GM23338 (cell line): ENCODE results near the gene DUSP5. TPM values are rescaled to one million over a fixed set of nuclear protein-coding genes. Genes with fewer than 3 reads are reported as not detected.

Experiments
- ATAC-seq: fragments of 200-7000 bp; cut with Tn5 transposase; 3 replicates; pipeline ENCODE4 v1.9.1; 2020
- DNase-seq: peaks from one replicate; pipeline ENCODE4 v3.0.0-alpha.2; 2015; ENCODE audit warnings: low spot score
- H2AFZ ChIP-seq: fragments of 200-600 bp; sonication (generic); 2 replicates; pipeline ENCODE4 v1.8.0; 2016; ENCODE audit warnings: antibody characterized with exemption, mild to moderate bottlenecking, moderate library complexity
- H3F3A ChIP-seq: fragments of 200-600 bp; sonication (generic); replicated peaks from 2 replicates; pipeline ENCODE4 v1.8.0; 2017; ENCODE audit warnings: antibody characterized with exemption, mixed run types, low read depth
- H3K27ac ChIP-seq: fragments of 200-600 bp; sonication (generic); 2 replicates; pipeline ENCODE4 v1.6.1; 2016; ENCODE audit warnings: low read depth
- H3K27me3 ChIP-seq: fragments of 200-600 bp; sonication (generic); 2 replicates; pipeline ENCODE4 v1.8.0; 2016; ENCODE audit warnings: mild to moderate bottlenecking, mixed run types, moderate library complexity; ENCODE audit not compliant: insufficient read depth
- H3K36me3 ChIP-seq: fragments of 200-600 bp; sonication (generic); 2 replicates; pipeline ENCODE4 v1.8.0; 2016; ENCODE audit warnings: mild to moderate bottlenecking; ENCODE audit not compliant: insufficient read depth
- H3K4me1 ChIP-seq: fragments of 200-600 bp; sonication (generic); 2 replicates; pipeline ENCODE4 v1.8.0; 2016; ENCODE audit warnings: mild to moderate bottlenecking, moderate library complexity; ENCODE audit not compliant: insufficient read depth
- H3K4me2 ChIP-seq: fragments of 200-600 bp; sonication (generic); 2 replicates; pipeline ENCODE4 v1.7.1; 2017; ENCODE audit warnings: mixed run types
- H3K4me3 ChIP-seq: fragments of 200-600 bp; sonication (generic); 2 replicates; pipeline ENCODE4 v1.6.1; 2016; ENCODE audit warnings: mixed run types
- H3K79me2 ChIP-seq: fragments of 200-600 bp; sonication (generic); replicated peaks from 2 replicates; pipeline ENCODE4 v1.8.0; 2017; ENCODE audit warnings: mild to moderate bottlenecking; ENCODE audit not compliant: insufficient read depth
- H3K9me2 ChIP-seq: fragments of 200-600 bp; sonication (generic); 2 replicates; pipeline ENCODE4 v1.8.0; 2017; ENCODE audit not compliant: insufficient read depth
- H4K20me1 ChIP-seq: fragments of 200-600 bp; sonication (generic); replicated peaks from 2 replicates; pipeline ENCODE4 v1.8.0; 2017; ENCODE audit warnings: mild to moderate bottlenecking; ENCODE audit not compliant: insufficient read depth
- H3K27ac Mint-ChIP-seq: 2 replicates; pipeline ENCODE4 v1.8.0; 2020; ENCODE audit warnings: inconsistent platforms, mild to moderate bottlenecking, moderate library complexity, mixed read lengths
- H3K27me3 Mint-ChIP-seq: 3 replicates; pipeline ENCODE4 v1.8.0; 2022; ENCODE audit warnings: low read depth, mild to moderate bottlenecking, moderate library complexity, mixed read lengths, inconsistent platforms; ENCODE audit not compliant: insufficient read depth, poor library complexity
- H3K36me3 Mint-ChIP-seq: 3 replicates; pipeline ENCODE4 v1.8.0; 2021; ENCODE audit warnings: low read depth, mild to moderate bottlenecking, inconsistent platforms, moderate library complexity, mixed read lengths
- H3K4me1 Mint-ChIP-seq: 3 replicates; pipeline ENCODE4 v1.8.0; 2020; ENCODE audit warnings: mild to moderate bottlenecking, inconsistent platforms, mixed read lengths
- H3K4me3 Mint-ChIP-seq: 3 replicates; pipeline ENCODE4 v1.8.0; 2021; ENCODE audit warnings: moderate library complexity, mild to moderate bottlenecking, inconsistent platforms, mixed read lengths
- H3K9me3 Mint-ChIP-seq: 3 replicates; pipeline ENCODE4 v1.8.0; 2020; ENCODE audit warnings: moderate library complexity, mild to moderate bottlenecking, inconsistent platforms, mixed read lengths
- CREB1 ChIP-seq: fragments of 250-450 bp; sonication (Bioruptor Pico); IDR thresholded peaks from 2 replicates; pipeline ENCODE4 v1.5.0; 2020; ENCODE audit warnings: low read depth, mild to moderate bottlenecking, moderate library complexity
- EZH2phosphoT487 ChIP-seq: fragments of 200-600 bp; sonication (generic); IDR thresholded peaks from one replicate; pipeline ENCODE4 v1.8.1; 2018; ENCODE audit warnings: antibody characterized with exemption; ENCODE audit not compliant: unreplicated experiment
- POLR2AphosphoS5 ChIP-seq: IDR thresholded peaks from 2 replicates; pipeline ENCODE4 v1.6.1; 2016; ENCODE audit warnings: antibody characterized with exemption, low read depth
- REST ChIP-seq: IDR thresholded peaks from one replicate; pipeline ENCODE4 v1.6.1; 2018; ENCODE audit warnings: antibody characterized with exemption; ENCODE audit not compliant: unreplicated experiment
- STAT1 ChIP-seq: IDR thresholded peaks from one replicate; pipeline ENCODE4 v1.6.1; 2016; ENCODE audit warnings: antibody characterized with exemption; ENCODE audit not compliant: unreplicated experiment
- ZNF114 ChIP-seq: fragments of 250-450 bp; sonication (Bioruptor Pico); IDR thresholded peaks from 2 replicates; pipeline ENCODE4 v1.5.0; 2020; ENCODE audit warnings: mild to moderate bottlenecking, moderate library complexity
- ZNF331 ChIP-seq: fragments of 250-450 bp; sonication (Bioruptor Pico); IDR thresholded peaks from 2 replicates; pipeline ENCODE4 v1.5.0; 2020; ENCODE audit warnings: low read depth, mild to moderate bottlenecking, moderate library complexity
- polyA plus RNA-seq: library from polyadenylated mRNA; unstranded; fragments of >200 nt; fragmentation: Nextera tagmentation; extraction: Ambion mirVana; gene quantifications from 2 replicates; pipeline ENCODE4 v1.2.1, GENCODE V29; 2016
- total RNA-seq: library from RNA; depleted of rRNA; stranded (reverse); fragments of >200 nt; shearing (Covaris generic); gene quantifications from 2 replicates; pipeline ENCODE4 v1.2.3, GENCODE V29; 2014
- TF ChIP-seq, protein P1 (sequence below): fragments of 250-450 bp; sonication (Bioruptor Pico); IDR thresholded peaks from 2 replicates; pipeline ENCODE4 v1.5.0; 2020; ENCODE audit warnings: mild to moderate bottlenecking, moderate library complexity
- TF ChIP-seq, protein P2 (sequence below), 2 experiments: fragments of 200-600 bp in 1 of 2; sonication (generic) in 1 of 2; conservative IDR thresholded peaks; 2 replicates each; pipeline versions ENCODE4 v1.5.1 to v1.6.1; 2016 to 2017; ENCODE audit warnings: antibody characterized with exemption in 2 of 2, low read depth in 2 of 2, mild to moderate bottlenecking in 2 of 2, moderate library complexity in 1 of 2

Gene DUSP5
- total and polyA plus RNA-seq, 2 experiments from 2014 or later, result 10.8 to 35.9 TPM

DNA sequence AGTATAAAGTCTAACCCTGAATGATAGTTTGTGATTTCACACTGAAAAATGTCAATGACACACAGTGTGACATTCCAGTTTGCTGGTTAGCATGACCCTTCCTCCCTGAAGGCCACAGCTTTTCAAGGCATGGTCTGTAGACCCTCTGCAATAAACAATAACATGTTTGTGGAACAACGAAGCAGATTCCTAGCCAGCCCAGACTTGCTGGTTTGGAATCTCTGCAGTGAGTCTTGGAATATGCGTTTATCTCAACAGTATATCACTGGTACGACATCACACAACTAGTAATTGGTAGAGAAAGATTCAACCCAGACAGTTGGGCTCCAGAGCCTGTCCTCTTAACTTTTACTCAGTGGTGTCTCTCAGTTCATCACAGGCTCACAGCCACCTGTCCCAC is 23.7 kb upstream of the DUSP5 start:
- H3K9me3 Mint-ChIP-seq, result peaks cover 11% of the 10 kb centered on the region
- H3K36me3 Mint-ChIP-seq, result peaks cover 3% of the 10 kb centered on the region; the same call in 2 of the 3 replicates
- TF ChIP-seq POLR2AphosphoS5, result no peak
- TF ChIP-seq, protein P1, sequence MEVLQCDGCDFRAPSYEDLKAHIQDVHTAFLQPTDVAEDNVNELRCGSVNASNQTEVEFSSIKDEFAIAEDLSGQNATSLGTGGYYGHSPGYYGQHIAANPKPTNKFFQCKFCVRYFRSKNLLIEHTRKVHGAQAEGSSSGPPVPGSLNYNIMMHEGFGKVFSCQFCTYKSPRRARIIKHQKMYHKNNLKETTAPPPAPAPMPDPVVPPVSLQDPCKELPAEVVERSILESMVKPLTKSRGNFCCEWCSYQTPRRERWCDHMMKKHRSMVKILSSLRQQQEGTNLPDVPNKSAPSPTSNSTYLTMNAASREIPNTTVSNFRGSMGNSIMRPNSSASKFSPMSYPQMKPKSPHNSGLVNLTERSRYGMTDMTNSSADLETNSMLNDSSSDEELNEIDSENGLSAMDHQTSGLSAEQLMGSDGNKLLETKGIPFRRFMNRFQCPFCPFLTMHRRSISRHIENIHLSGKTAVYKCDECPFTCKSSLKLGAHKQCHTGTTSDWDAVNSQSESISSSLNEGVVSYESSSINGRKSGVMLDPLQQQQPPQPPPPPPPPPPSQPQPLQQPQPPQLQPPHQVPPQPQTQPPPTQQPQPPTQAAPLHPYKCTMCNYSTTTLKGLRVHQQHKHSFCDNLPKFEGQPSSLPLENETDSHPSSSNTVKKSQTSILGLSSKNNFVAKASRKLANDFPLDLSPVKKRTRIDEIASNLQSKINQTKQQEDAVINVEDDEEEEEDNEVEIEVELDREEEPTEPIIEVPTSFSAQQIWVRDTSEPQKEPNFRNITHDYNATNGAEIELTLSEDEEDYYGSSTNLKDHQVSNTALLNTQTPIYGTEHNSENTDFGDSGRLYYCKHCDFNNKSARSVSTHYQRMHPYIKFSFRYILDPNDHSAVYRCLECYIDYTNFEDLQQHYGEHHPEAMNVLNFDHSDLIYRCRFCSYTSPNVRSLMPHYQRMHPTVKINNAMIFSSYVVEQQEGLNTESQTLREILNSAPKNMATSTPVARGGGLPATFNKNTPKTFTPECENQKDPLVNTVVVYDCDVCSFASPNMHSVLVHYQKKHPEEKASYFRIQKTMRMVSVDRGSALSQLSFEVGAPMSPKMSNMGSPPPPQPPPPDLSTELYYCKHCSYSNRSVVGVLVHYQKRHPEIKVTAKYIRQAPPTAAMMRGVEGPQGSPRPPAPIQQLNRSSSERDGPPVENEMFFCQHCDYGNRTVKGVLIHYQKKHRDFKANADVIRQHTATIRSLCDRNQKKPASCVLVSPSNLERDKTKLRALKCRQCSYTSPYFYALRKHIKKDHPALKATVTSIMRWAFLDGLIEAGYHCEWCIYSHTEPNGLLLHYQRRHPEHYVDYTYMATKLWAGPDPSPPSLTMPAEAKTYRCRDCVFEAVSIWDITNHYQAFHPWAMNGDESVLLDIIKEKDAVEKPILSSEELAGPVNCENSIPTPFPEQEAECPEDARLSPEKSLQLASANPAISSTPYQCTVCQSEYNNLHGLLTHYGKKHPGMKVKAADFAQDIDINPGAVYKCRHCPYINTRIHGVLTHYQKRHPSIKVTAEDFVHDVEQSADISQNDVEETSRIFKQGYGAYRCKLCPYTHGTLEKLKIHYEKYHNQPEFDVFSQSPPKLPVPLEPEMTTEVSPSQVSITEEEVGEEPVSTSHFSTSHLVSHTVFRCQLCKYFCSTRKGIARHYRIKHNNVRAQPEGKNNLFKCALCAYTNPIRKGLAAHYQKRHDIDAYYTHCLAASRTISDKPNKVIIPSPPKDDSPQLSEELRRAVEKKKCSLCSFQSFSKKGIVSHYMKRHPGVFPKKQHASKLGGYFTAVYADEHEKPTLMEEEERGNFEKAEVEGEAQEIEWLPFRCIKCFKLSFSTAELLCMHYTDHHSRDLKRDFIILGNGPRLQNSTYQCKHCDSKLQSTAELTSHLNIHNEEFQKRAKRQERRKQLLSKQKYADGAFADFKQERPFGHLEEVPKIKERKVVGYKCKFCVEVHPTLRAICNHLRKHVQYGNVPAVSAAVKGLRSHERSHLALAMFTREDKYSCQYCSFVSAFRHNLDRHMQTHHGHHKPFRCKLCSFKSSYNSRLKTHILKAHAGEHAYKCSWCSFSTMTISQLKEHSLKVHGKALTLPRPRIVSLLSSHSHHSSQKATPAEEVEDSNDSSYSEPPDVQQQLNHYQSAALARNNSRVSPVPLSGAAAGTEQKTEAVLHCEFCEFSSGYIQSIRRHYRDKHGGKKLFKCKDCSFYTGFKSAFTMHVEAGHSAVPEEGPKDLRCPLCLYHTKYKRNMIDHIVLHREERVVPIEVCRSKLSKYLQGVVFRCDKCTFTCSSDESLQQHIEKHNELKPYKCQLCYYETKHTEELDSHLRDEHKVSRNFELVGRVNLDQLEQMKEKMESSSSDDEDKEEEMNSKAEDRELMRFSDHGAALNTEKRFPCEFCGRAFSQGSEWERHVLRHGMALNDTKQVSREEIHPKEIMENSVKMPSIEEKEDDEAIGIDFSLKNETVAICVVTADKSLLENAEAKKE (CRISPR knock-in tag), result no peak
- no peak for TF ChIP-seq REST
- TF ChIP-seq STAT1, result no peak
- TF ChIP-seq ZNF114 (CRISPR knock-in tag), result no peak
- TF ChIP-seq CREB1 (CRISPR knock-in tag), result no peak
- TF ChIP-seq, protein P2, sequence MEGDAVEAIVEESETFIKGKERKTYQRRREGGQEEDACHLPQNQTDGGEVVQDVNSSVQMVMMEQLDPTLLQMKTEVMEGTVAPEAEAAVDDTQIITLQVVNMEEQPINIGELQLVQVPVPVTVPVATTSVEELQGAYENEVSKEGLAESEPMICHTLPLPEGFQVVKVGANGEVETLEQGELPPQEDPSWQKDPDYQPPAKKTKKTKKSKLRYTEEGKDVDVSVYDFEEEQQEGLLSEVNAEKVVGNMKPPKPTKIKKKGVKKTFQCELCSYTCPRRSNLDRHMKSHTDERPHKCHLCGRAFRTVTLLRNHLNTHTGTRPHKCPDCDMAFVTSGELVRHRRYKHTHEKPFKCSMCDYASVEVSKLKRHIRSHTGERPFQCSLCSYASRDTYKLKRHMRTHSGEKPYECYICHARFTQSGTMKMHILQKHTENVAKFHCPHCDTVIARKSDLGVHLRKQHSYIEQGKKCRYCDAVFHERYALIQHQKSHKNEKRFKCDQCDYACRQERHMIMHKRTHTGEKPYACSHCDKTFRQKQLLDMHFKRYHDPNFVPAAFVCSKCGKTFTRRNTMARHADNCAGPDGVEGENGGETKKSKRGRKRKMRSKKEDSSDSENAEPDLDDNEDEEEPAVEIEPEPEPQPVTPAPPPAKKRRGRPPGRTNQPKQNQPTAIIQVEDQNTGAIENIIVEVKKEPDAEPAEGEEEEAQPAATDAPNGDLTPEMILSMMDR (conservative IDR thresholded peaks at IDR 0.05; ENCODE audit: low read depth in 2 of 2), result no peak
- no peak for TF ChIP-seq EZH2phosphoT487
- TF ChIP-seq ZNF331, result no peak
- no peak overlapping the region for H3K4me3 Mint-ChIP-seq
- Histone ChIP-seq H3K36me3 (no peaks in the 10 kb centered on the region), H3F3A (no peaks in the 10 kb centered on the region), H3K27ac (no peak overlapping the region), H4K20me1 (no peaks in the 10 kb centered on the region), H3K9me2 (no peaks in the 10 kb centered on the region), H3K27me3 (no peaks in the 10 kb centered on the region), H3K79me2 (no peaks in the 10 kb centered on the region), H3K4me3 (no peak overlapping the region), H2AFZ (peak overlapping the region; percentile 25; the same call in 1 of the 2 replicates), H3K4me2 (no peak overlapping the region), H3K4me1 (peaks cover 15% of the 10 kb centered on the region; the same call in 1 of the 2 replicates)
- peaks cover 10% of the 10 kb centered on the region for H3K4me1 Mint-ChIP-seq
- ATAC-seq, result no peak
- H3K27me3 Mint-ChIP-seq, result peaks cover 3% of the 10 kb centered on the region
- no peak for DNase-seq
- H3K27ac Mint-ChIP-seq, result no peak overlapping the region
